Stimulated activated naive CD4-positive, alpha-beta T cell (primary cell): ENCODE results near the gene UBAP2L.
A peak's percentile ranks its signal among the peaks of the same experiment; 100 is the strongest.
"Not testable (repeated sequence)": the region's sequence is repeated elsewhere in the genome, so short reads cannot be mapped to it uniquely, and the experiment has no call there.

ENCODE experiments used
- DNase-seq, 6 experiments: peaks; one replicate each; lab custom pipeline; 2025; lab: John Stamatoyannopoulos, UW

UBAP2L gene

GRCh38 chr1:154205778-154206177, 15.0 kb upstream of the UBAP2L start:
- not testable (repeated sequence) for DNase-seq

DNA sequence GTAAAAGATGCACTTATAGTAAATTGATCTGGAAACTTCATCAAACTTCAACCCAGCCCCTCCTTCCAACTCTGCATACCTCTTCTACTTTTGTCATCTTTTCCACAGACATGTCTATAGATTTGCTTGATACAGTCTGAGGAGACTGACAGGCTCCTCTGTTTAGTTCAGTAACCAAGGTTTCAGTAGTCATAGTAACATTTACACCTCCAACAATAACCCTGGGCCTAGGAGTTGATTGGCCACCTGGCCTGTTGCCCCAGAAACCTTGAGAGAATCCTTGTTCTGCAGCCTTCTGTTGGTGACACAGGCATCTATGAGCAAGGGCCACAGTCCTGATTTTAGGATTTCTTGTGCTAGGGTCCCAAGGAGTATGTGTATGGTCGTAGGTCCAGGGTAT, 14.6 kb upstream of the UBAP2L start, which contains the start of gene CFAP141:
Gene CFAP141 (minus strand): TSS at position 138 of the 400 bp plus-strand sequence. CDS start 26 bp downstream, at position 112.
- DNase-seq = peak in 1 of 6 experiments; percentile 3

- DNase-seq = no peak
These were observed 13.5 kb upstream of the UBAP2L start for GRCh38 chr1:154207262-154207661.

GRCh38 chr1:154208677-154209388, 11.9 kb upstream of the UBAP2L start:
- no peak for DNase-seq

DNA sequence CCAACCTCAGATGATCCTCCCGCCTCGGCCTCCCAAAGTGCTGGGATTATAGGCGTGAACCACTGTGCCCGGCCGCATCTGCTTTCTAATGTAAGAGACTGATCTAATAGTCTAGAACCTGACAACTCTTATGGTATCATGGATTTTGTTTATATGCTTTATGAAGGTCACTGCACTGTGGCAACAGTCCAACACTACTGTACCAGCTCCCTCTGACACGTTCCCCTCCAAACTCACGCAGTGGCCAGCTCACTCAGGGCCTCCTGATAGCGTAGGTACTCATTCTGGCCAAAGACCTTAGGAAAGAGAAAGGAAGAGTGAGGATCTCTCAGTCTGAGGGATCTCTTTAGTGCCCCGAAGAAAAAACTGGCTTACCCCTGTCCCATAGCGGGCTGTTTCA, 8.7 kb upstream of the UBAP2L start:
- DNase-seq = no peak

DNA sequence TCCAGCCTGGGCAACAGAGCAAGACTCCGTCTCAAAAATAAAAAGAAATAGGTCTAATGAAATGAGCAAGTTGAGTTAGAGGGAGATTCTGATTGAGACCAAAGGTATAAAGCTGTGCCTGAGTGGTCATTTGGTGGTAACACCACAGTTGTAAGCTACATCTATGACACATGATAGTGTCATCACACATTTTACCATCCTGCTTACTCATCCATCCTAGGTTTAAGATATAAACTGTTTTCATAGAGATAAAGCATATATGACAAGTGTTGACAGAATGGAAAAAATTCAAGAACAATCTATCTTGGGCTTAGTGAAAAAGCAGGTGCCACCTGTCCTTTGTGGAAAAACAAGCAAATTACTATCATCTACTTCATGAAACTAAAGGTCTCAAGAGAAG, 7.5 kb upstream of the UBAP2L start:
- DNase-seq = no peak

GRCh38 chr1:154218545-154218944, 2.2 kb upstream of the UBAP2L start:
- no peak for DNase-seq

DNA sequence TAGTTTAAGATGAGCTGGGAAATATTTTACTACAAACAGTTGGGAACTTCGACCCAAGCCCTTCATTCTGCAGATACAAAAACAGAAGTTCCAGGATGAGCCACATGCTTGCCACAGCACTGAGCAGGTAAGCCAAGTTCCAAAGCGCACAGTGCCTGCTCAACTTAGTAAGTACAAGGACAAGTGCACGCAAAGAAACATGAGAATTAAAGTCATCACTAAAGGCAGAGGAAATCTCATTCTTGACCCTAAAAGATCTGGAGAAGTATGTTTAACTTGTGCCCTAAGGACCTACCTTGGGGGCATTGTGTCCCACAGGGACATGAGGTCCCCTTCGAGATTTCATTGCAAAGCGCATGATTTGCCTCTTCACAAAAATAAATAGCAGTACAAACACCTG, 1.2 kb upstream of the UBAP2L start:
- DNase-seq = no peak

GRCh38 chr1:154220970-154221277, 169 bp downstream of the UBAP2L start:
- no peak for DNase-seq

- DNase-seq = peak; percentile 55 to 77 (median 72)
These were observed 685 bp downstream of the UBAP2L start for GRCh38 chr1:154221278-154222001.

GRCh38 chr1:154222518-154222917, 1.8 kb downstream of the UBAP2L start:
- no peak for DNase-seq

DNA sequence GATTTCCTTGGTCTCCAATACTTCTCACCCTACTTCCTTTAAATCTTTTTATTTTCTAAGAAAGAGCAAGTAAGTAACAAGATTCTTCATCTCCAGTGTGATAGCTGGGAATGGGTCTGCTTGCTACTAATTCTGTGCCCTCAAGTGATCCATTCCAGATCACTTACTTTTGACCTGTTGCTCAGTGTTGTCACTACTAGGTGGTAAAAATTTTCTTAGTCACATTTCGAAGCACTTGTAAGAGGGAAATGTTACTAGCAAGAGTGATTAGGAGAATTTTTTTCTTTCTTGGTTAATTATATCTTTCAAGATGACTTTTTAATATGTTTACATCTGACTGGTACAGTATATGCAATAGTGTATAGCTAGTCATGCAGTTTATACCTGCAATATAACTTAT, 2.2 kb downstream of the UBAP2L start:
- no peak for DNase-seq

DNA sequence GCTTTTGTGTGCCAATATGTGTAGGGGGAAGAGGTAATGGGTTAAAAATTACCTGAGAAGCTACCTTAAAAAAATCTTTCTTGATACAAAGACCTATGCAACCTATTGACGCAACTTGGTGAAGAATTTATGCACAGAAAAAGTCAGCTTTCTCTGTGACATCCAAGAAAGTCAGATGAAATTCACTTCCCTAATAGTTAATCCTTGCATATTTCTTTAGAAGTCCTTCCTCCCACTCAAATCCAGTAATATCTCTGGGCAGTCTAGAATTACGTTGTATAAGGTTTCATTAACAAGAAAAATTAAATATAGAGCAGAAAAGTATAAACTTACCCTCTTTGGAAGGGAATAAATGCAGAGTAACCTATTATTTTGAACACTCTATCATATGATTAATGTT, 2.9 kb downstream of the UBAP2L start:
- no peak for DNase-seq

DNA sequence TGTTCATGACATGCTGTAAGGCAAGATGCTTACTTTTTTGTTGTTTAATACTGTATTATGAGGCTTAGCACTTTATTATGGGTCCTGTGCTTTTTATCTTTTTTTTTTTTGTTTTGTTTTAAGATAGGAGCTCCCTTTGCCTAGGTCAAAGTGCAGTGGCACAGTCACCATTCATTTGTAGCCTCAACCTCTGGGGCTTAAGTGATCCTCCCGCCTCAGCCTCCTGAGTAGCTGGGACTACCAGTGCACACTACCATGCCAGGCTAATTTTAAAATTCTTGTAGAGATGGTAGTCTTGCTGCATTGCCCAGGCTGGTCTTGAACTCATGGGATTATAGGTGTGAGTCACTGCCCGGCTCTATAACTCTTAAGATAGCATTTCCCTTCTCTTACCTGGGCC, 4.6 kb downstream of the UBAP2L start:
- DNase-seq = no peak

- DNase-seq = not testable (repeated sequence)
These were observed 10.4 kb downstream of the UBAP2L start for GRCh38 chr1:154231112-154231511.

GRCh38 chr1:154233127-154233526, 12.4 kb downstream of the UBAP2L start:
- DNase-seq = not testable (repeated sequence)

GRCh38 chr1:154236855-154237254, 16.1 kb downstream of the UBAP2L start:
- DNase-seq = no peak

DNA sequence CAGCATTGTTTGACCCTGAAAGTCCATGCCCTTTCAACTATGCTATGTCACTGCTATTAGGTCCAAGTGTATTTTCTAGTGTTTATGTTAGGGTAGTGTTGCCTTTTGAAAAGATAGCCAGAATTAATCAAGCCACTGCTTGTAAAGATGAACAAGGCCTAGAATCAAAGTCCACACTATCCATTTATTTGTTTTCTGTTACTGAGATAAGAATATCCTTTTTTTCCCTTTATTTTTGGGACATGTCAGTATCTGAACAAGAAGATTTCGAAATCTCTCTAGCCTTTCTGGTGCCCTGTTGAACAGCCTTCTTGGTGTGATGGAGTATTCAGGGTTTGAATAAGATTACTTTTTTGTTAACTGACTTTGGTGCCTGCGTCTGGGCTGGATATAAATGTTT, 16.7 kb downstream of the UBAP2L start:
- no peak for DNase-seq

DNA sequence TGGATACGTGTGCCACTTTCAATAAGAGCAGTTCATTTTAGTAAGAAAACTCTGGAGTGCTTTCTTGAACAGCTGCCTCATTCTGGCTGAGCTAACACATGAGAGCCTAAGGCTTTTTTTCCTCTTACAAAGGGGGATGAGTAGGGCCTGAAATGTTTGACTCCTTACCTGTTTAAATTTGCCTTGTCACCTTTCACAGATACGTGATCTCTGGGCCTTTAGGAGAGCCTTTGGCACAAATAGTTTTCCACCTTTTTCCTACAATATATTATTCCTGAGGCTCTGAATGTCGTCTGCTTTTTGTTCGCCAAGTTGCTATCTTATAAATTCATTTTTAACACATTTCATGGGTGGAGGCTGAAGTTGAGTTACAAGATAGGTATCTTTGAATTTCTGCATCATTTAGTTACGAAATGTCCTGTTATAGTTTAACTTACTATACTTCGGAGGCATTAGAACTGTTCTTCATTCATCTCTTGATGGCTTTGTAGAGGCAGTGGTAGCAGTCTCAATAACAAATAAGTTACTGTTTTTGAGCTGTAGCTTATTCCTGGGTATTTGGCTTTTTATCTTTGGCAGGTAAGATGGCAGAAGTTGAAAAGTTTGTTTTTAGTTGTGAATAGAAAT, 17.2 kb downstream of the UBAP2L start:
- DNase-seq = no peak

GRCh38 chr1:154239491-154239890, 18.7 kb downstream of the UBAP2L start:
- no peak for DNase-seq

DNA sequence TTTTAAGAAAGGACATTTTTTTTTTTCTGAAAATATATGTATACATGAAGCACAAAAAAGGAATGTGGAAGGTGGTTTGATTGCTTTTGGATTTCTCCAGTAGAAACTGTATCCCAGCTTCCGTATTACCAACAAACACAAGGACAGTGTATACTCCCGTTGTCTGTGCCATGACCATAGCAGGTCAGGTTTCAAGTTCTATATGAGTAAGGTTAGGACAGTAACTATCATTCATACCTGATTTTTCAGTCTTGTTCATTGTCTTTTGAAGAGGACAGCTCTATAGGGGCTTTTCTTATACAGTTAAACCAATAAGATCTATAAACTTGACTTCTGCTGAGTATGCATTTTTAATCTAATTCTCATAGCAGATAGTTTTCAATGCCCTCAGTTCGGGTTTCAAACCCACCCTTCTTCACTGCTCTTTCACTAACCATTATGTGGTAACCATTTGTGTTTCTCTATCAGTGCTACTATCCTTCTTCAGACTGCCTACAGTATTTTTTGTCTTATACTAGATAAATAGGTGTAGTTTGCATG, 19.6 kb downstream of the UBAP2L start:
- DNase-seq = no peak

DNA sequence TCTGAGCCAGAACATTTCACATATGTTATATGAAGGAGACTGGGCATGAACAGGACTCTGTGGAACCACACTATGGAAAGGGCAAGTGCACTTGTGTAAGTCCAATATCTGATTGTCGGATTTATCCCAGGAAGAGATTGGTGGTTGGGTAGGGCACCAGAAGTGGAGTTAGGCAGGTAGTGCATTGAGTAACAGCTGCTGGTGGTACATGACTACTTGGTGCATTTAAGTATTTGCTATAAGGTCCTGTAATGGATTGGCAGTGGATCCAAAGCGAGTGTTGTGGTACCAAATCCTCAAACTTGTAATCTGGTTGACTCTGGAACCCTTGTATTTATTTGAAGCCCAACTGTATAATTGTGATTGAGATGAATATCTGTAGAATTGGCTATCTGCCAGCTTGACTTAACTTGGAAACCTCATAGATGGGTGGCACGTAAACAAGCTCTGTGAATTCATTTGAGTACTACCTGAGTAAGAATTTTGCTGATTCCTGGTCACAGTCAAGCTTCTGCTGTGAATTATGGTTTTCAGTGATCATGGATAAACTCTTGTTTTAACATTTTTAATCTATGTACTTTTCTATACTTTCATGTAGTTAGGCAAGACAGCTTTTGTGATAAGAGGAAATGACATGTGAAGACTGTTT, 21.1 kb downstream of the UBAP2L start:
- DNase-seq = peak in 1 of 6 experiments; percentile 11
